ENCODE results near the gene ARPC1B.
"Not testable (repeated sequence)": the region's sequence is repeated elsewhere in the genome, so short reads cannot be mapped to it uniquely, and the experiment has no call there.

ARPC1B gene

DNA sequence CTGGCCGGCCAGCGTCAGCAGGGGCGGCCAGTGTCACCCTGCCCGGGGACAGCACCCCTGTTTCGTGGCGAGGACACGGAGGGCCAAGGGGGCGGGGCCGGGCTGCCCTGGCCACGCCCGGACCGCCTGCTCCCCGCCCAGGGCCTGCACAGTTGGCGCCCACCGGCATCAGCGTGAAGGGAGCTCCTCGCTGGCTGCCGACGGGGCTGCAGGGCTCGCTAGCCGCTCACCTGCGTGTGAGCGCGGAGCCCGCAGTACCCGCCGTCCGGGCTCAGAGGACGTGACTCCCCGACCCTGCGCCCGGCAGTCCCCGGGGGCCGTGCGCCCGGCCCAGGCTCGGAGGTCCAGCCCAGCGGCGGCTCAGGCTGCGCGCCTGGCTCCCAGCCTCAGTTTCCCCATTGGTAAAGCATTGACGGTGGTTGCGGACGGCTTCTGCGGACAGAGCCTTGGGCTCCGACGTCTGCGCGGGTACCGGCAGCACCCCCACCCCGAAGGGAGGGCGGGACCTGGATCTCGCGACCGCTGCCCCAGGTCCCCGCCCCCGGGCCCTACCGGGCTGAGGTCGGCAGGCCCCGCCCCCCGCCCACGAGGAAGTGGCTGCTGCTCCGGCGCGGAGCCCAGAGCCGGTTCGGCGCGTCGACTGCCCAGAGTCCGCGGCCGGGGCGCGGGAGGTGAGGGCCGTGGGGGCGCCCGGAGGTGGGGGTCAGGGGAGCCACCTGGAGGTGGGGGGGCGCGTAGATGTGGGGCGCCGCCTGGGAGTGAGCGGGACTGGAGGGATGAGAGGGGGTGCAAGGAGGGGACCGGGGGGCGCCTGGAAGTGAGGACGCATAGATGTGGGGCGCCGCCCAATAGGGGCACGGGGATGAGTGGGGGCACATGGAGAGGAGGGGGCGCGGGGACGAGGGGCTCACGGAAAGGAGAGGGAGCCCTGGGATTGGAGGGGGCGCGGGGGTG is at the start of gene ARPC1B:
ARPC1B (plus strand) TSS at position 620 of the 954 bp plus-strand sequence. CDS start 10,985 bp downstream, outside the sequence.
- peak; percentile 62 to 78 (median 76) for DNase-seq (ENCODE audit: low read depth in 2 of 3, low spot score in 2 of 3)

- DNase-seq (ENCODE audit: low read depth in 2 of 3, low spot score in 2 of 3), result no peak
Observed at GRCh38 chr7:99325001-99325493, 49.5 kb upstream of the ARPC1B start.

DNA sequence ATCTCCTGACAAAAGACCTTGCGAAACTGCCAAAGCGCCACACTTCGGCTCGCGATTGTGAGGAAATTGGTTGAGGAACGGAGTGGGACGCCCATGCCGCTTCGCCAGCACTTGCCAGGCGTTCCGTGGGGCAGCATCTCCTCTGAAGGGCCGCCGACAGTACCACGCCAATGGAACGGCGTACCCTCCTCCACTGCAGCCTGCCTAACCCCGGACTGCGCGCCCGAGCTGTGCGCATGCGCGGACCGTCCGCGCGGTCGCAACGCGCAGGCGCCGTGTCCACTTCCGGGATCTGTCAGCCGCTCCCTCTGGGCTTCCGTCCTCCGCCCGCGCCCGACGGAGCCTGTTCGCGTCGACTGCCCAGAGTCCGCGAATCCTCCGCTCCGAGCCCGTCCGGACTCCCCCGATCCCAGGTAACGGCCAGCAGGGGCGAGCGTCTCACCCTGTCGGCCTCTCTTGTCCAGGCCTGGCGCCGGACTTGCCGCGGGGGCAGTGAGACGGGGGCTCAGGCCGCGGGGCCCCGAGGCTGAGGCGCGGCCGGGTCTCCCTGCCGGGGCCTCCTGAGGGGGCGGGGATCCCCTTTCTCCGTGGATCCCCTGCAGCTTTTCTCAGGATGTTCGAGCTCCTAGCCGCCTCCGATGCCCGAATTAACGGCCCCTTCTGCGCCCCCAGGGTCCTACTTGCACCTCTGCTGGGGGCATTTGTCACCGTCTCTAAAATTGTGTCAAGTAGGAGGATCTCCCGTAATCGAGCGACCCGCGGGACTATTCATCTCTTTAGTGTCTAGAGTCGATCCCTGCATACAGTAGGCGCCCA is 48.7 kb upstream of the ARPC1B start, which contains the start of gene ARPC1A:
ARPC1A (plus strand) TSS at position 307 of the 816 bp plus-strand sequence. CDS start 7,456 bp downstream, outside the sequence.
- DNase-seq (ENCODE audit: low read depth in 2 of 3, low spot score in 2 of 3), result peak; percentile 70 to 92 (median 88)

DNA sequence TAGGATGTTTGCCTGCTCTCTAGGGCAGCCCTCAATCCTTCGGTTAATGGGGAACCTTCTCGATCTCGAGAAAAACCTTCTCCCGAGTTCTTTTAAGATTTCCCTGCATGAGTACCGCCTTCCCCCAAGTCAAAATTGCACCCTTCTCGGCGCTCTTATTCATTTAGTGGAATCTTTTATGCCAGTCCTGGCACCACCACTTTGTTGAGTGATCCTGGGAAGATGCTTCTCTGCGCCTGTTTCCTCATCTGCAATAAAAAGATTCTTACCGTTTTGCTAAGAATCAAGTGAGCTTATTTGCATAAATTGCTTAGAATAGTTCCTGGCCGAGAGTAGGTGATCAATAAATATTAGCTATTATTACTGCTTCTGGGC is 48.1 kb upstream of the ARPC1B start:
- no peak for DNase-seq (ENCODE audit: low read depth in 2 of 3, low spot score in 2 of 3)

GRCh38 chr7:99330314-99330961 is 44.1 kb upstream of the ARPC1B start:
- not testable (repeated sequence) for DNase-seq (ENCODE audit: low read depth in 2 of 3, low spot score in 2 of 3)

- no peak for DNase-seq (ENCODE audit: low read depth in 2 of 3, low spot score in 2 of 3)
Observed at GRCh38 chr7:99331002-99331401, 43.5 kb upstream of the ARPC1B start.

DNA sequence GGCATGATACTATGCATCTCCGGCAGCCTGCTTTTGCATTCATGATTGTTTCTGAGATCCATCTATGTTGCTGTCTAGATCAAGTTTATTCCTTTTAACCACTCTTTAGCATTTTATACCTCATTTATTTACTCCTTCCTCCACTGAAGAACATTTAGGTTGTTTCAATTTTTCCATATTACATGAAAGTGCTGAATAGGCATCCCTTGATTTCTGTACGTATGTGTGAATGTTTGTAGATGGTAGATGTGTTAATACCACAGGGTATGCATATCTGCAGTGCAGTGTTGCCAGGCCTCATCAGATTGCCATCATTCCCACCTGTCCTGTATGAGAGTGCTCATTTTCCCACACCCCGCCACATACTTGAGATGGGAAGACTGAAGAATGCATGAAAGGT is 34.9 kb upstream of the ARPC1B start:
- DNase-seq (ENCODE audit: low read depth in 2 of 3, low spot score in 2 of 3), result no peak

DNA sequence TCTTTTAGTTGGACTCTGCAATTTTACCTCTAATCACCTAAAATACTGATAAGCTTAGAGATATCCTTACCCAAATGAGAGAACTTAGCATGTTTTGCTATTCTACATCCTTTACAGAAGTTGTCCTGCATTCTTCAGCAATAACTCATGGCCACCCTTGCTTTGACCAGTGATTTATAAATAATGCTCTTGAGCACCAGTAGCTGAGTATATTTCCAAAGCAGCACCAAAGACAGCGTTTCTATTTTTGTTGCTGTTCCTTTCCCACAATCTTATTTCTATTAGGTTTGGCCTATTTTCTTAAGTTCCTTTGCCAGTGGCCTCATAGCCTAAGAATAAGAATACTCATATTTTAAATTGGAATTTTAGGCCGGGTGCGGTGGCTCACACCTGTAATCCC is 33.9 kb upstream of the ARPC1B start:
- no peak for DNase-seq (ENCODE audit: low read depth in 2 of 3, low spot score in 2 of 3)

GRCh38 chr7:99344061-99344647 is 30.4 kb upstream of the ARPC1B start:
- DNase-seq (ENCODE audit: low read depth in 2 of 3, low spot score in 2 of 3), result no peak

- not testable (repeated sequence) for DNase-seq (ENCODE audit: low read depth in 2 of 3, low spot score in 2 of 3)
Observed at GRCh38 chr7:99350641-99351040, 23.9 kb upstream of the ARPC1B start.

GRCh38 chr7:99352247-99352646 is 22.3 kb upstream of the ARPC1B start:
- DNase-seq (ENCODE audit: low read depth in 2 of 3, low spot score in 2 of 3), result no peak

- DNase-seq (ENCODE audit: low read depth in 2 of 3, low spot score in 2 of 3), result no peak
Observed at GRCh38 chr7:99355098-99355497, 19.4 kb upstream of the ARPC1B start.

DNA sequence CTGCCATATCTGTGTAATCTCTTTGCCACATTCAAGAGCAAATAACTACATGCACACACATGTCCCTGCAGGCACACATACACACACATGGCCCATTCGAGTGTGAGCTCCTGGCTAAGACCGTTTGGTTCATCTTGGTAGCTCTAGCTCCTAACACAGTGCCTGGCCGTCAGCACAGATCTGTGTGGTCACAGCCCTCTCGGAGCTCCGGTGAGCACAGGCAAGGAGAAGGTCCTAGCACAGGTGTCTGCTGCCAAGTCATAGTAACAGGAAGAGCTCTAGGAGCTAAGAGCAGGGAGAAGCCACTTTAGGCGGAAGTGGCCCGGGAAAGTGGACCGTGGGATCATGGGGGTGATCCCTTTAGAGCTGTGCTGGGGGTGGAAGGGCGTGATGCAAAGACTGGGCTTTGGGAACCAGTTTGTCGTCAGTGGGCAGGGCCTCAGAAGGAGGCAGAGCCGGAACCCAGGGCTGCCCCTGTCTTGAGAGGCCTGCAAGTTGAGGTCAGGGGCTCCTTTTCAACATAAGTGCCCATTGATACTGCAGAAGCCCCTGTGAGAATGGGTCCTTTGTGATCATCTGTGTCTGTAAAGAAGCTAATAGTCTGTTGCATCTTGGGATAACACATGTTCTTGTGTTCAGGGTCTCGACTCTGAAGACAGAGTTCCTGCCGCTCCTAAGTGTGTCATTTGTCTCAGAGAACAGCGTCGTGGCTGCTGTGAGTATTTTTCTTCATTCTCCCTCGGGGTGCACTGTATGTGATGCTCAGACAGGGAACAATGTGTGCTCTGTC is 16.6 kb upstream of the ARPC1B start:
- no peak for DNase-seq (ENCODE audit: low read depth in 2 of 3, low spot score in 2 of 3)

DNA sequence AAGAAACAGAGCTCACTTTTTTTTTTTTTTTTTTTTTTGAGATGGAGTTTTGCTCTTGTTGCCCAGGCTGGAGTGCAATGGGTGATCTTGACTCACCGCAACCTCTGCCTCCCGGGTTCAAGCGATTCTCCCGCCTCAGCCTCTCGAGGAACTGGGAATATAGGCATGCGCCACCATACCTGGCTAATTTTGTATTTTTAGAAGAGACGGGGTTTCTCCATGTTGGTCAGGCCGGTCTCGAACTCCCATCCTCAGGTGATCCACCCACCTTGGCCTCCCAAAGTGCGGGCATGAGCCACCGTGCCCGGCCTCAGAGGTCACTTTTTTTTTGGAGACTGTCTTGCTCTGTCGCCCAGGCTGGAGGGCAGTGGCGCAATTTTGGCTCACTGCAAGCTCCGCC is 16.0 kb upstream of the ARPC1B start:
- not testable (repeated sequence) for DNase-seq (ENCODE audit: low read depth in 2 of 3, low spot score in 2 of 3)

DNA sequence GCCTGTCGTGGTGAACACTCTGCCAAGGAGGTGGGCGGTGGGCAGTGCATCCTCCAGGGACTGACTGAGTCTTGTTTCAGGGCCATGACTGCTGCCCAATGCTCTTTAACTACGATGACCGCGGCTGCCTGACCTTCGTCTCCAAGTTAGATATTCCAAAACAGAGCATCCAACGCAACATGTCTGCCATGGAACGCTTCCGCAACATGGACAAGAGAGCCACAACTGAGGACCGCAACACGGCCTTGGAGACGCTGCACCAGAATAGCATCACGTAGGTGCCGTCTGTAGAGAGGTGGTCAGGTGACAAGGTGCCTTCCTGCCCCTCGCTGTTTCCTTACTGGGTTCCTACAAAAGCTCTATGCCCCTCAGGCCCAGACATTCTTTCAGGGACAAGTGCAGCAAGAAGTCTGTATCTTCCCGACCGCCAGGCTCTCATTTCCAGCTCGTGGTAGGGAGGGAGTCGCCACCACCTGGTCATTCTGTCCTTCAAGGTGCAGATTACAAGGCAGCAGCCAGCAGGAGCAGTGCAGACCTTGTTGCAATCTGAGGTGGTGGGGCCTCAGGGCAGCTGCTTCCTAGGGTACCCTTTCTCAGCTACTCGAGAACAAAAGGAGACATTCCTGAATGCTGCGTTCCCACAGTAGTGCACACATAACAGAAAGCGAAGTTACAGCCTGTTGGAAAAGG is 14.9 kb upstream of the ARPC1B start:
- DNase-seq (ENCODE audit: low read depth in 2 of 3, low spot score in 2 of 3), result no peak

- DNase-seq (ENCODE audit: low read depth in 2 of 3, low spot score in 2 of 3), result no peak
Observed at GRCh38 chr7:99362801-99363200, 11.7 kb upstream of the ARPC1B start.

- no peak for DNase-seq (ENCODE audit: low read depth in 2 of 3, low spot score in 2 of 3)
Observed at GRCh38 chr7:99363286-99363685, 11.2 kb upstream of the ARPC1B start.

GRCh38 chr7:99365318-99366141 is 9.0 kb upstream of the ARPC1B start:
- DNase-seq (ENCODE audit: low read depth in 2 of 3, low spot score in 2 of 3), result no peak

Data from activated CD8-positive, alpha-beta memory T cell treated with anti-CD3 and anti-CD28 coated beads for 48 hours (primary cell).